ENCODE data around the gene FAM76B. TPM values are rescaled to one million over a fixed set of nuclear protein-coding genes. Genes with fewer than 3 reads are reported as not detected.

FAM76B gene
- total RNA-seq, 4 donors from 2014 or later = 14.8 to 33.8 (median 19.8) TPM

GRCh38 chr11:95780544-95780943 lies 9.0 kb downstream of the FAM76B start:
- H3K9me3 ChIP-seq = no peaks in the 10 kb centered on the region
- intact Hi-C loops (cut with DNase I) = no loop called here

GRCh38 chr11:95778699-95779098 lies 10.9 kb downstream of the FAM76B start:
- Histone ChIP-seq H3K9me3 (no peaks in the 10 kb centered on the region), H3K36me3 (peaks cover 0 to 99% (median 0%) of the 10 kb centered on the region in 3 donors), H3K4me3 (no peak overlapping the region), H3K4me1 (no peaks in the 10 kb centered on the region), H3K27me3 (no peaks in the 10 kb centered on the region), H3K27ac (no peak overlapping the region)
- DNase-seq = no peak
- whole genome bisulfite sequencing, 2 donors = 88 to 89% methylated on average over 3 of the region's 3 CpGs
- intact Hi-C loops (cut with DNase I) = no loop called here
- TF ChIP-seq, protein P1, sequence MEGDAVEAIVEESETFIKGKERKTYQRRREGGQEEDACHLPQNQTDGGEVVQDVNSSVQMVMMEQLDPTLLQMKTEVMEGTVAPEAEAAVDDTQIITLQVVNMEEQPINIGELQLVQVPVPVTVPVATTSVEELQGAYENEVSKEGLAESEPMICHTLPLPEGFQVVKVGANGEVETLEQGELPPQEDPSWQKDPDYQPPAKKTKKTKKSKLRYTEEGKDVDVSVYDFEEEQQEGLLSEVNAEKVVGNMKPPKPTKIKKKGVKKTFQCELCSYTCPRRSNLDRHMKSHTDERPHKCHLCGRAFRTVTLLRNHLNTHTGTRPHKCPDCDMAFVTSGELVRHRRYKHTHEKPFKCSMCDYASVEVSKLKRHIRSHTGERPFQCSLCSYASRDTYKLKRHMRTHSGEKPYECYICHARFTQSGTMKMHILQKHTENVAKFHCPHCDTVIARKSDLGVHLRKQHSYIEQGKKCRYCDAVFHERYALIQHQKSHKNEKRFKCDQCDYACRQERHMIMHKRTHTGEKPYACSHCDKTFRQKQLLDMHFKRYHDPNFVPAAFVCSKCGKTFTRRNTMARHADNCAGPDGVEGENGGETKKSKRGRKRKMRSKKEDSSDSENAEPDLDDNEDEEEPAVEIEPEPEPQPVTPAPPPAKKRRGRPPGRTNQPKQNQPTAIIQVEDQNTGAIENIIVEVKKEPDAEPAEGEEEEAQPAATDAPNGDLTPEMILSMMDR (IDR thresholded peaks at IDR 0.05) = no peak
- no peak for TF ChIP-seq POLR2A (IDR thresholded peaks at IDR 0.05)

More at GRCh38 chr11:95780544-95780943, 9.0 kb downstream of the FAM76B start:
- Histone ChIP-seq H3K4me1 (no peaks in the 10 kb centered on the region), H3K4me3 (no peak overlapping the region), H3K27me3 (no peaks in the 10 kb centered on the region), H3K36me3 (peaks cover 0 to 99% (median 0%) of the 10 kb centered on the region in 3 donors), H3K27ac (no peak overlapping the region)
- 73 to 83% methylated on average over 2 of the region's 2 CpGs for WGBS, 2 donors
- no peak for TF ChIP-seq POLR2A (IDR thresholded peaks at IDR 0.05)
- TF ChIP-seq, protein P1 (IDR thresholded peaks at IDR 0.05) = no peak
- no peak for DNase-seq

DNA sequence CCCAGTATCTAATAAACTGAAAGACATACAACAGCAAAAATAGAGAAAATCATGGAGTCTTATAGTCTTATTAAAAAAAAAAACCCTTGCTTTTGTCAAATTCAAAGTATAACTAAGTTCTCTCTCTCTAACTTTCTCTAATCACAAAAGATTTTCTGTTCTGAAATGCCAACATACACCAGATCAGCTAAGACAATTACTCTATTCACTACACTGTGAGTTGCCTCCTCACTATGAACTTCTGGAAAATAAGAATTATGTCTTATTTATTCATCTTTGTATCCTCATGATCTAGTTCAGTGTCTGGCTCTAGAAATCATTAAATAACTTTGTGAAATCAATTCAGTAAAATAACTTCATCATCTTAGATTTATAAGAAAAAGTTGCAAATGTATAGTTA lies 12.7 kb downstream of the FAM76B start:
- no peak for DNase-seq
- H3K27ac ChIP-seq = no peak overlapping the region
- H3K36me3 ChIP-seq = peaks cover 0 to 99% (median 0%) of the 10 kb centered on the region in 3 donors
- no peaks in the 10 kb centered on the region for H3K4me1 ChIP-seq
- H3K9me3 ChIP-seq = no peaks in the 10 kb centered on the region
- H3K27me3 ChIP-seq = no peaks in the 10 kb centered on the region
- H3K4me3 ChIP-seq = no peak overlapping the region
- TF ChIP-seq, protein P1 (IDR thresholded peaks at IDR 0.05) = no peak
- TF ChIP-seq POLR2A (IDR thresholded peaks at IDR 0.05) = no peak
- intact Hi-C loops (cut with DNase I) = no loop called here

DNA sequence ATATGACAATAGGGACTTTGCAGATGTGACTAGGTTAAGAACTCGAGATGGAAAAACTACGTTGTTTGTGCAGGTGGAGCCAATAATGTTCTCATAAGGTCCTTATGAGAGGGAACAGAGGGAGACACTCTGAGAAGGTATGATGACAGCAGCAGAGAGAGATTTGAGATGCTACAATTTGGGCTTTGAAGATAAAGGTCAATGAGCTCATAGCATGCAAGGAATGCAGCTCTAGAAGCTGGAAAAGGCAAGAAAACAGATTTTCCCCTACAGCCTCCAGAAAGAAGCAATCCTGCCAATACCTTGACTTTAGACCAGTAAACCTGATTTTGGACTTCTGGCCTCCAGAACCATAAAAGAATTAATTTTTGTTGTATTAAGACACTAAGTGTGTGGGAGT lies 21.1 kb downstream of the FAM76B start:
- no peak for DNase-seq
- Histone ChIP-seq H3K27me3 (no peaks in the 10 kb centered on the region), H3K9me3 (no peaks in the 10 kb centered on the region), H3K27ac (no peak overlapping the region), H3K4me1 (no peaks in the 10 kb centered on the region), H3K36me3 (peaks cover 0 to 47% (median 0%) of the 10 kb centered on the region in 3 donors), H3K4me3 (no peak overlapping the region)
- TF ChIP-seq, protein P1 (IDR thresholded peaks at IDR 0.05) = no peak
- intact Hi-C loops (cut with DNase I) = loop anchor here (5.0 kb wide), 1 partner anchor 616 kb away; no protein-coding TSS in a partner anchor
- WGBS, 2 donors = 79 to 90% methylated on average over 2 of the region's 2 CpGs

DNA sequence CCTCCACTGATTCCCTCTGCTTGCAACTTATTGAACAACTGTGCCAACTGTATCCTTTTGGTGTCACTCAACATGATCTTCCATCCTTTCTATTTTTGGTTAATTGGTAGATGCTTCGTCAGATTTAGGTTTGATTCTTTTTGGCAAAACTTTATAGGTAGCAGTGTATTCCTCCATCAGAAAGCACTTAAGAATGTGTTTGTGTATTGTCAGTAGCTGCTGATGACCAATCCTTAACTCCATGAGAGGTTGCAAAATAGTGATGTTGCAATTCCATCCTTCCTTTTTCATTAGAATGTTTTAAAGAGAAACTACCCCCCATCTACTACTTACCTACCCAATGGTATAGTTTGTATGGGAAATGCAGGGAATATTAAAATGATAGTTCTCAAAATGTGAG lies 22.1 kb downstream of the FAM76B start:
- DNase-seq = no peak
- TF ChIP-seq, protein P1 (IDR thresholded peaks at IDR 0.05) = no peak
- TF ChIP-seq POLR2A (IDR thresholded peaks at IDR 0.05) = no peak
- 56 to 65% methylated on average over 1 of the region's 1 CpG for WGBS, 2 donors
- peaks cover 0 to 37% (median 0%) of the 10 kb centered on the region in 3 donors for H3K36me3 ChIP-seq
- H3K27ac ChIP-seq = no peak overlapping the region
- no peaks in the 10 kb centered on the region for H3K27me3 ChIP-seq
- no peak overlapping the region for H3K4me3 ChIP-seq
- H3K4me1 ChIP-seq = no peaks in the 10 kb centered on the region
- intact Hi-C loops (cut with DNase I) = loop anchor here (5.0 kb wide), 1 partner anchor 615 kb away; no protein-coding TSS in a partner anchor
- H3K9me3 ChIP-seq = no peaks in the 10 kb centered on the region
